H54 (cell line): ENCODE results near the gene TUBG1.

Experiments
- DNase-seq: peaks from one replicate; pipeline ENCODE4 v3.0.0; 2011; ENCODE audit warnings: low spot score, mixed read lengths; ENCODE audit not compliant: insufficient read length
- FAIRE-seq: peaks from 3 replicates; lab custom pipeline; 2011; peaks lifted over from hg19 to GRCh38; lab: Jason Lieb, UNC
- POLR2A ChIP-seq: IDR thresholded peaks from 2 replicates; pipeline ENCODE4 v1.6.1; 2011; ENCODE audit warnings: low read depth, mild to moderate bottlenecking, low read length

The TUBG1 gene

GRCh38 chr17:42568341-42569111 is 41.0 kb upstream of the TUBG1 start:
- FAIRE-seq, result no peak
- no peak for DNase-seq
- TF ChIP-seq POLR2A, result no peak

- DNase-seq (no peak), FAIRE-seq (no peak)
- TF ChIP-seq POLR2A, result no peak
Measured at GRCh38 chr17:42571435-42572225, 37.9 kb upstream of the TUBG1 start.

- TF ChIP-seq POLR2A, result no peak
- FAIRE-seq, result no peak
- DNase-seq, result no peak
Measured at GRCh38 chr17:42573095-42573494, 36.4 kb upstream of the TUBG1 start.

GRCh38 chr17:42574463-42574862 is 35.0 kb upstream of the TUBG1 start:
- FAIRE-seq, result no peak
- TF ChIP-seq POLR2A, result no peak
- DNase-seq, result no peak

- TF ChIP-seq POLR2A, result no peak
- FAIRE-seq, result no peak
- DNase-seq, result peak; percentile 43
Measured at GRCh38 chr17:42577140-42577531, 32.3 kb upstream of the TUBG1 start.

GRCh38 chr17:42577532-42578281 is 31.8 kb upstream of the TUBG1 start, which contains the start of gene PSMC3IP:
Gene PSMC3IP (minus strand): TSS chr17:42577729. CDS start chr17:42577686, 43 bp downstream.
- no peak for FAIRE-seq
- TF ChIP-seq POLR2A, result peak; percentile 78
- DNase-seq, result peak; percentile 89

- no peak for TF ChIP-seq POLR2A
- DNase-seq, result peak; percentile 75
- FAIRE-seq, result no peak
Measured at GRCh38 chr17:42578282-42578869, 31.1 kb upstream of the TUBG1 start.

GRCh38 chr17:42579794-42580551 is 29.5 kb upstream of the TUBG1 start:
- no peak for TF ChIP-seq POLR2A
- no peak for DNase-seq
- no peak for FAIRE-seq

GRCh38 chr17:42581744-42582270 is 27.7 kb upstream of the TUBG1 start:
- no peak for TF ChIP-seq POLR2A
- DNase-seq, result no peak
- no peak for FAIRE-seq

GRCh38 chr17:42584880-42585279 is 24.6 kb upstream of the TUBG1 start:
- 0 out of 2 replicates have a peak, but pooled peaks have one; percentile 8 for TF ChIP-seq POLR2A
- no peak for FAIRE-seq
- DNase-seq, result no peak

GRCh38 chr17:42585353-42585752 is 24.1 kb upstream of the TUBG1 start:
- DNase-seq, result no peak
- no peak for FAIRE-seq
- TF ChIP-seq POLR2A, result no peak

- no peak for FAIRE-seq
- no peak for DNase-seq
- no peak for TF ChIP-seq POLR2A
Measured at GRCh38 chr17:42586514-42587230, 22.8 kb upstream of the TUBG1 start.
